CD4-positive, CD25-positive, alpha-beta regulatory T cell (primary cell): ENCODE results near the gene ASB7. TPM values are rescaled to one million over a fixed set of nuclear protein-coding genes. Genes with fewer than 3 reads are reported as not detected.

Experiments used
- ATAC-seq, 2 donors: fragments of 150-1000 bp; cut with Tn5 transposase; one replicate each; pipeline ENCODE4 v1.10.0; 2021; ENCODE audit warnings: low read depth in 2 of 2, moderate number of reproducible peaks in 2 of 2, moderate library complexity in 1 of 2
- DNase-seq, 3 donors: peaks; one replicate each; pipeline versions ENCODE4 v3.0.0 to v3.0.0-alpha.2; 2012 to 2022; ENCODE audit warnings: mixed read lengths in 1 of 3
- H3K27ac ChIP-seq: one replicate; pipeline ENCODE4 v1.7.0; 2013; ENCODE audit warnings: mild to moderate bottlenecking, low read length; ENCODE audit not compliant: insufficient read depth, poor library complexity, severe bottlenecking
- H3K27me3 ChIP-seq: one replicate; pipeline ENCODE4 v1.7.0; 2013; ENCODE audit warnings: low read length; ENCODE audit not compliant: control insufficient read depth, insufficient read depth
- H3K36me3 ChIP-seq: one replicate; pipeline ENCODE4 v1.7.0; 2013; ENCODE audit warnings: mild to moderate bottlenecking, low read length, moderate library complexity; ENCODE audit not compliant: control insufficient read depth, insufficient read depth
- H3K4me1 ChIP-seq: 2 replicates; pipeline ENCODE4 v1.7.0; 2013; ENCODE audit warnings: mild to moderate bottlenecking, low read length; ENCODE audit not compliant: insufficient read depth, control insufficient read depth, poor library complexity, severe bottlenecking
- H3K4me3 ChIP-seq: one replicate; pipeline ENCODE4 v1.7.0; 2013; ENCODE audit warnings: low read depth, mild to moderate bottlenecking, low read length, moderate library complexity
- H3K9me3 ChIP-seq, 2 experiments: 1 replicate in 1 of 2; 2 replicates in 1 of 2; pipeline ENCODE4 v1.7.0; 2013; ENCODE audit warnings: low read length in 2 of 2, mild to moderate bottlenecking in 1 of 2, moderate library complexity in 1 of 2; ENCODE audit not compliant: control insufficient read depth in 2 of 2
- H3K27ac Mint-ChIP-seq, 3 donors: one replicate each; pipeline ENCODE4 v1.8.0; 2020 to 2022; ENCODE audit warnings: mild to moderate bottlenecking in 3 of 3, mixed read lengths in 3 of 3, moderate library complexity in 2 of 3
- H3K27me3 Mint-ChIP-seq: one replicate; pipeline ENCODE4 v1.8.0; 2022; ENCODE audit warnings: mild to moderate bottlenecking, mixed read lengths
- H3K36me3 Mint-ChIP-seq: one replicate; pipeline ENCODE4 v1.8.0; 2020; ENCODE audit warnings: mixed read lengths
- H3K4me1 Mint-ChIP-seq, 4 donors: one replicate each; pipeline ENCODE4 v1.8.0; 2020 to 2022; ENCODE audit warnings: mixed read lengths in 4 of 4, mild to moderate bottlenecking in 1 of 4
- H3K4me3 Mint-ChIP-seq, 4 donors: one replicate each; pipeline ENCODE4 v1.8.0; 2020 to 2022; ENCODE audit warnings: mild to moderate bottlenecking in 4 of 4, mixed read lengths in 4 of 4, moderate library complexity in 3 of 4
- H3K9me3 Mint-ChIP-seq, 7 donors: one replicate each; pipeline ENCODE4 v1.8.0; 2020 to 2022; ENCODE audit warnings: mixed read lengths in 7 of 7, mild to moderate bottlenecking in 3 of 7, moderate library complexity in 2 of 7
- polyA plus RNA-seq, 4 donors: library from polyadenylated mRNA; unstranded; fragments of 300-500 nt; fragmentation: Illumina TruSeq; gene quantifications; one replicate each; pipeline ENCODE4 v1.2.3, GENCODE V29; 2021
- total RNA-seq: library from RNA; stranded (reverse); gene quantifications from one replicate; pipeline ENCODE4 v1.2.3, GENCODE V29; 2022

Gene ASB7
- total and polyA plus RNA-seq, 5 donors from 2014 or later: 10.5 to 20.3 (median 13.5) TPM

DNA sequence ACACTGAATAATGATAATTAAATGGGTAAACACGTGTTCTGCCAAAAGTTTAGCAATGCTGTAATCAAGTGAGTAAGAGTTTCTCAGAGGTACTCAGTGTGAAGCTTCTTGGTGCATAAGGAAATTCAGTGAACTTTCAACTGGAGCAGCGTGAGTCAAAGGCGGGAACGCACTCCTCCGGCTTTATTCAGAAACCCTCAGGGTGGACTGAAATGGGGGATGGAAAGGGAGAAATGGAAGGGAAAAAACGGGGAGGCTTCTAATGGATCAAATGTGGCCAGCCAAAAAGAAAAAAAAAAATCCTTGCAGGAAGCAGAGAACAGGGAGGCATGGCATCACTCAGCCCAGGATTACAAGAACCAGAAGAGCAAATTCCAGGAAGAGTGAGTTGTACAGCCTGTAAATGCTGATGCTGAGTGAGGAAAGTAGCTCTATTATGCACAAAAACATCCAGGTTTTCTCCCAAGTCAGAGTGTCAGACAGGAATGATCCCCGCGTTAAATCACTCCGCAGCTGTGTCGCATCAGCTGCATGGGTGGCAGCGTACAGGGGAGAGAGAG is 85.3 kb downstream of the ASB7 start:
- no peaks in the 10 kb centered on the region for H3K27me3 Mint-ChIP-seq
- DNase-seq (no peak), ATAC-seq (no peak)
- Histone ChIP-seq H3K4me1 (no peaks in the 10 kb centered on the region), H3K36me3 (no peaks in the 10 kb centered on the region), H3K9me3 (no peaks in the 10 kb centered on the region), H3K4me3 (no peak overlapping the region), H3K27ac (no peak overlapping the region), H3K27me3 (no peaks in the 10 kb centered on the region)
- no peak overlapping the region for H3K4me3 Mint-ChIP-seq
- no peaks in the 10 kb centered on the region for H3K36me3 Mint-ChIP-seq
- H3K9me3 Mint-ChIP-seq: peaks cover 0 to 1% (median 0%) of the 10 kb centered on the region in 7 donors
- no peaks in the 10 kb centered on the region for H3K4me1 Mint-ChIP-seq
- no peak overlapping the region for H3K27ac Mint-ChIP-seq

DNA sequence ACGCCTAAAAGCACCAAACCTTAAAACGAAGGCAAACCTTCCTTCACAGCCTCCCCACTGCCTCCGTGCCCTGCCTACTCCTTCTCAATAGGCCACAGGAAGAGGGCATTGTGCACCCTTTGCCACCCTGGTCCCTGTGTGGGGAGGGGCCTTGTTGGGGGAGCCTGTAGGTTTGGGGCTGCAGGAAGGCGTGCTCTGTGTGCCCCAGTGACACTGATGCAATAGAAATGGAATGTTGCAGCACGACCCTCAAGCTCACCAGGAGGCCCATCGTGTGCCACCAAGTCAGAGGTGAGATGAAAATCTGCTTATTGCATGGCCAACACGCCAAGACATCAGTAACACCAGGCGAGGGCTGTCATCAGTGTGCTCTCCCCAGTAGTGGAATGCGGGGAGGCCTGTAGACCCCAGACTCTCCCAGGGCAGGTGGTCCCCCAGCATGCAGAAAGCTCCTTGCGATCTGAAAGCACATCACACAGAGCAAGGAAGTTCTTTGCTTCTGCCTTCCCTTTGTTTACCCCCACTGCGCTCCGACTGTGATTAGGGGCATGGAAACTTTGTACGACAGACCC is 86.2 kb downstream of the ASB7 start:
- Mint-ChIP-seq H3K27me3 (no peaks in the 10 kb centered on the region), H3K36me3 (no peaks in the 10 kb centered on the region), H3K4me1 (no peaks in the 10 kb centered on the region), H3K4me3 (no peak overlapping the region), H3K27ac (no peak overlapping the region), H3K9me3 (peaks cover 0 to 1% (median 0%) of the 10 kb centered on the region in 7 donors)
- Histone ChIP-seq H3K36me3 (no peaks in the 10 kb centered on the region), H3K9me3 (no peaks in the 10 kb centered on the region), H3K4me1 (no peaks in the 10 kb centered on the region), H3K4me3 (no peak overlapping the region), H3K27ac (no peak overlapping the region), H3K27me3 (no peaks in the 10 kb centered on the region)
- no peak for DNase-seq
- no peak for ATAC-seq

DNA sequence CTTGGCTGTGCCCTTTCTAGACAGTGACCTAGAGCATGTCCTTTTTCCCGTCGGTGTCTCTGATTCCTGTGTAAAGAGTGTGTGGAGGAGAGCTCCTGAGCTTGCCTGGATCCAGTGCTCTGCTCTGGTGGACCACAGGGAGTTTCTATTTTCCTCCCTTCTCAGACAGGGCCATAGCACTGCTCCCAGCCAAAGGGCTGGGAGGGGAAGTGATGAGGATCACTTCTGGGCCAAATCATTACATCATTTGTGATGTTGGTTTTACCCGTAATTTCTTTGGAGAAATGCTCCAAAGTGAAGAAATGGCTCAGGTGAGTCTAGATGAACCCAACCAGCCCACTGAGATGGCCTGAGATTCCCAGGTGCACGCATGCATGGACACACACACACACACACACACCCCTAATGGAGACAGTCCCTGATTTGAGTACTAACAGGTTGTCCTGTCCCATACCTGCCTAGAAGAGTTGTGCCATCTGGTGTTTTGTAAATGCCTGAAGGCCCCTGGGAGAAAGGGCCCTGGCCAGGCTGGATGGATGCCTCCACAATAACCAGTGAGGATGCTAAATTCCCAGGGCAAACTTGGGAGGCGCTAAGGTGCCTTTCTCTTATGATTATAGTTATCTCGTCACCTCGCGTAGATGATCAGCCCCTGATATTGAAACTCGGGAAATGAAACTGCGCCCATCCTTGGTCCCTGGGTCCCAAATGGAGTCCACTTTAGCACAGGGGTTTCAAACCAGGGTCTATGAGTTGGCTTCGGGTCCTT is 86.9 kb downstream of the ASB7 start:
- no peak overlapping the region for H3K27ac ChIP-seq
- no peaks in the 10 kb centered on the region for H3K36me3 ChIP-seq
- no peaks in the 10 kb centered on the region for H3K9me3 ChIP-seq
- DNase-seq (no peak), ATAC-seq (no peak)
- no peak overlapping the region for H3K4me3 ChIP-seq
- Mint-ChIP-seq H3K4me1 (no peaks in the 10 kb centered on the region), H3K27ac (no peak overlapping the region), H3K9me3 (peaks cover 0 to 1% (median 0%) of the 10 kb centered on the region in 7 donors), H3K36me3 (no peaks in the 10 kb centered on the region), H3K4me3 (no peak overlapping the region), H3K27me3 (no peaks in the 10 kb centered on the region)
- no peaks in the 10 kb centered on the region for H3K4me1 ChIP-seq
- H3K27me3 ChIP-seq: no peaks in the 10 kb centered on the region

DNA sequence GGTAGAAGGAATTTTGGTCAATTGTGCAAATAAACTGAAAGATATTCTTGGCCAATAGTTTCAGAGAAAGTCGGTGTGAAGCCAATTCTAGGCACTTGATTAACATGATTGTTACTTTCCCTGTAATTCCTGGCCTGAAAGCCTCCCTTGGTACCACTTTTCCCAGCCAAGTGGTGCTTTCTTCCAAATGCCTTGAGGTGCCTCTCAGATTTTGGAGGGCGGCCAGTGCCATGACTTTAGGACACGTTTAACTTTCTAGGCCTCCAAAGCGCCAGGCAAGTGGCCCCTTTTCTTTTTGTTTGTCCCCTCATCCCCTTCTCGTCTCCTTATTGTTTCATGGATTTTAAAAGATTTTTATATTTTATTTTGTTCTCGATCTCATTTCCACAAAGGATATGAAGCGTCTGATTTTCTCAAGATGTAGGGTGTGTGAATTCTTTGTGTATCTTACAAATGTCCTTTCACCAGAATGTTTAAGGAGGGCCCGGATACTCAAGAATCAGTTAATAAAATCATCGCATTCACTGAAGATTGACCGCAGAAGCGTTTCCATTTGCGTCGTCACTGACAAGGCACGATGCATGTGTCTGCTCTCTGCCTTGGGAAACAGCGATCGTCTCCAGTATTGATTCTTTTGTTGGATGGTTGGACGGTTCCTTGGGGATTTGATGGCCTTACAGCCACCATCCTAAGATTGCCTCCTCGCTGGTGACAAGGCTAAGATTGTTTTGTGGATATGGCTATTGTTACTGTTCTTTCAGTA is 87.8 kb downstream of the ASB7 start:
- H3K4me1 Mint-ChIP-seq: no peaks in the 10 kb centered on the region
- no peaks in the 10 kb centered on the region for H3K36me3 Mint-ChIP-seq
- no peak for ATAC-seq
- H3K27me3 Mint-ChIP-seq: no peaks in the 10 kb centered on the region
- Histone ChIP-seq H3K9me3 (no peaks in the 10 kb centered on the region), H3K4me3 (no peak overlapping the region), H3K4me1 (no peaks in the 10 kb centered on the region), H3K27ac (no peak overlapping the region), H3K27me3 (peaks cover 3% of the 10 kb centered on the region), H3K36me3 (no peaks in the 10 kb centered on the region)
- H3K9me3 Mint-ChIP-seq: peaks cover 0 to 1% (median 0%) of the 10 kb centered on the region in 7 donors
- peak overlapping the region in 1 of 3 donors; percentile 11 for H3K27ac Mint-ChIP-seq
- no peak overlapping the region for H3K4me3 Mint-ChIP-seq
- no peak for DNase-seq

DNA sequence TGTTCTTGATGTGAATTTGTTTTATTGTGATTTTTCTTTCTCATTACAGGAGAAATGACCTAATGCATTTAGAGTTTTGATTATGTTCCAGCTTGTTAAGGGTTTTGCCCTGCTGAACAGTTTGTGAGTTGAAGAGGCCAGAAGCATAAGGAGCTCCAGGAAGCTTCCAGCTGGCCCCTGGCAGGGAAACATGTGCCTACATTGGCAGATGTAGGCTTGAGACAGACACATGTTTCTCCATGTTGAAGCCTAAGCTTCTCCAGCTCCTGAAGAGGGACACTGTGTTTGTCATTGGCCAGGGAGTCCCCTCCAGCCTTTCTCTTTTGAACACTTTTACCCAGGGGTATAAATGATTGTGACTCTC is 88.4 kb downstream of the ASB7 start:
- peaks cover 0 to 1% (median 0%) of the 10 kb centered on the region in 7 donors for H3K9me3 Mint-ChIP-seq
- H3K27me3 ChIP-seq: peaks cover 3% of the 10 kb centered on the region
- no peaks in the 10 kb centered on the region for H3K4me1 Mint-ChIP-seq
- no peaks in the 10 kb centered on the region for H3K36me3 ChIP-seq
- no peak overlapping the region for H3K4me3 Mint-ChIP-seq
- no peak overlapping the region for H3K27ac ChIP-seq
- no peaks in the 10 kb centered on the region for H3K9me3 ChIP-seq
- ATAC-seq (no peak), DNase-seq (no peak)
- no peaks in the 10 kb centered on the region for H3K36me3 Mint-ChIP-seq
- H3K27me3 Mint-ChIP-seq: no peaks in the 10 kb centered on the region
- H3K4me1 ChIP-seq: no peaks in the 10 kb centered on the region
- no peak overlapping the region for H3K27ac Mint-ChIP-seq
- no peak overlapping the region for H3K4me3 ChIP-seq

DNA sequence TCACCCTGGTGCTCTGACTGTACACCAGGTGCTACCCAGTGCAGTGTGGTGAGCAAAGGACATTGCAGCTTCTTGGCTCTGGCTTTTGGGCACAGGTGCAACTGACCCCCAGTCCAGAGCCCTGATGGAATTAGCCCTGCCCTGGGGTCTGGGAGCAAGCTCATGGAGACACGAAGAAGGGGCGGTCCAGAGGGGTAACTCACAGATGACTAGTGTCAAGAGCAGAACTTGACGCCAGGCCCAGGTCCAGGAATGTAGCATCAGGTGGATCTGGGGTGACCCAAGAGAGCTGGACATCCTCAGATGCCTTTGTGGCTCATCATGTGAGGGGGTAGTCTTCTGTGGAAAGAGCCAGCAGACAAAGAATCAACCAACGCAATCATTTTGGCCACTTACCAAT is 88.9 kb downstream of the ASB7 start:
- no peak overlapping the region for H3K27ac Mint-ChIP-seq
- no peak for ATAC-seq
- no peaks in the 10 kb centered on the region for H3K4me1 Mint-ChIP-seq
- H3K9me3 ChIP-seq: no peaks in the 10 kb centered on the region
- DNase-seq: no peak
- no peaks in the 10 kb centered on the region for H3K27me3 Mint-ChIP-seq
- no peak overlapping the region for H3K4me3 Mint-ChIP-seq
- no peaks in the 10 kb centered on the region for H3K36me3 Mint-ChIP-seq
- no peak overlapping the region for H3K4me3 ChIP-seq
- H3K4me1 ChIP-seq: no peaks in the 10 kb centered on the region
- H3K27me3 ChIP-seq: peaks cover 3% of the 10 kb centered on the region
- no peak overlapping the region for H3K27ac ChIP-seq
- peaks cover 0 to 1% (median 0%) of the 10 kb centered on the region in 7 donors for H3K9me3 Mint-ChIP-seq
- H3K36me3 ChIP-seq: no peaks in the 10 kb centered on the region

DNA sequence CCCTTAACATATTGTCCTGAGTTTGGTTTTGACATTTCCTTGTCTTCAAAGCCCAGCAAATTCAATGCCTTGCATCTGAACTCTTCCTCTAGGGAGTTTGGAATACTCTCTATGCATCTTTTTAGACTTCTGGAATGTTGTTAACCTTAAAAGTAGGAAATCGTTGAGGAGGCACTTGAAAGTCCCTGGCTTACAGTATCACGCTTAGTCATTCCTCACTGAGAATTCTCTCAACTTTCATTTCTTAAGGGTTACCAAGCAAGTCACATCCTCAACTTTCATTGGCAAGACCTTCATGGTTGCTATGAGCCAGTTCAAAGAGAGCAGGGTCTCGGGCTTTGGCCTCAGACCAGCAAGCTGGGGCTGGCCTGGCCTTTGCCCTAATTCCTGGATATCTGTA is 89.9 kb downstream of the ASB7 start:
- Histone ChIP-seq H3K9me3 (no peaks in the 10 kb centered on the region), H3K27me3 (peaks cover 5% of the 10 kb centered on the region), H3K27ac (no peak overlapping the region), H3K4me3 (no peak overlapping the region), H3K36me3 (no peaks in the 10 kb centered on the region), H3K4me1 (no peaks in the 10 kb centered on the region)
- H3K9me3 Mint-ChIP-seq: peaks cover 0 to 3% (median 0%) of the 10 kb centered on the region in 7 donors
- H3K27ac Mint-ChIP-seq: no peak overlapping the region
- no peaks in the 10 kb centered on the region for H3K27me3 Mint-ChIP-seq
- DNase-seq (no peak), ATAC-seq (no peak)
- no peaks in the 10 kb centered on the region for H3K36me3 Mint-ChIP-seq
- no peaks in the 10 kb centered on the region for H3K4me1 Mint-ChIP-seq
- no peak overlapping the region for H3K4me3 Mint-ChIP-seq
